HG03103 (cell line): Measurements from ENCODE around the gene ANKRD23.

Experiments used
- ATAC-seq: cut with Tn5 transposase; IDR thresholded peaks from one replicate; pipeline ENCODE4 v1.9.1; 2021; ENCODE audit warnings: low read depth; ENCODE audit not compliant: unreplicated experiment

The ANKRD23 gene

GRCh38 chr2:96839875-96840850 is 3.7 kb downstream of the ANKRD23 start:
- no peak for ATAC-seq

- ATAC-seq, result no peak
Observed at GRCh38 chr2:96839293-96839874, 4.4 kb downstream of the ANKRD23 start.

- ATAC-seq, result no peak
Observed at GRCh38 chr2:96838345-96839292, 5.2 kb downstream of the ANKRD23 start.

- no peak for ATAC-seq
Observed at GRCh38 chr2:96837575-96837974, 6.2 kb downstream of the ANKRD23 start.

GRCh38 chr2:96835830-96836229 is 8.0 kb downstream of the ANKRD23 start:
- ATAC-seq, result no peak

GRCh38 chr2:96832754-96833507 is 10.9 kb downstream of the ANKRD23 start:
- ATAC-seq, result no peak

- no peak for ATAC-seq
Observed at GRCh38 chr2:96832408-96832753, 11.4 kb downstream of the ANKRD23 start.

- no peak for ATAC-seq
Observed at GRCh38 chr2:96831679-96832078, 12.1 kb downstream of the ANKRD23 start.

GRCh38 chr2:96830044-96830562 is 13.7 kb downstream of the ANKRD23 start:
- ATAC-seq, result no peak

- ATAC-seq, result no peak
Observed at GRCh38 chr2:96828874-96829273, 14.9 kb downstream of the ANKRD23 start.

GRCh38 chr2:96828436-96828835 is 15.4 kb downstream of the ANKRD23 start:
- ATAC-seq, result no peak

GRCh38 chr2:96826546-96827278 is 17.1 kb downstream of the ANKRD23 start:
- no peak for ATAC-seq

GRCh38 chr2:96825057-96825456 is 18.8 kb downstream of the ANKRD23 start:
- no peak for ATAC-seq

GRCh38 chr2:96824079-96824870 is 19.5 kb downstream of the ANKRD23 start:
- ATAC-seq, result no peak

- no peak for ATAC-seq
Observed at GRCh38 chr2:96823198-96823597, 20.6 kb downstream of the ANKRD23 start.

GRCh38 chr2:96822786-96823185 is 21.0 kb downstream of the ANKRD23 start:
- ATAC-seq, result no peak

- ATAC-seq, result no peak
Observed at GRCh38 chr2:96821113-96821675, 22.6 kb downstream of the ANKRD23 start.

GRCh38 chr2:96819876-96820511 is 23.8 kb downstream of the ANKRD23 start:
- no peak for ATAC-seq
